HTERT RPE-1 (cell line): ENCODE measurements around the gene HNRNPUL1.

Experiments
- in situ Hi-C: fragments of 300-500 bp; cut with MboI; formaldehyde crosslinking; loops from 4 replicates; pipeline ENCODE4 v1.14.3; 2020; ENCODE audit warnings: low sequenced_read_pairs

The HNRNPUL1 gene

DNA sequence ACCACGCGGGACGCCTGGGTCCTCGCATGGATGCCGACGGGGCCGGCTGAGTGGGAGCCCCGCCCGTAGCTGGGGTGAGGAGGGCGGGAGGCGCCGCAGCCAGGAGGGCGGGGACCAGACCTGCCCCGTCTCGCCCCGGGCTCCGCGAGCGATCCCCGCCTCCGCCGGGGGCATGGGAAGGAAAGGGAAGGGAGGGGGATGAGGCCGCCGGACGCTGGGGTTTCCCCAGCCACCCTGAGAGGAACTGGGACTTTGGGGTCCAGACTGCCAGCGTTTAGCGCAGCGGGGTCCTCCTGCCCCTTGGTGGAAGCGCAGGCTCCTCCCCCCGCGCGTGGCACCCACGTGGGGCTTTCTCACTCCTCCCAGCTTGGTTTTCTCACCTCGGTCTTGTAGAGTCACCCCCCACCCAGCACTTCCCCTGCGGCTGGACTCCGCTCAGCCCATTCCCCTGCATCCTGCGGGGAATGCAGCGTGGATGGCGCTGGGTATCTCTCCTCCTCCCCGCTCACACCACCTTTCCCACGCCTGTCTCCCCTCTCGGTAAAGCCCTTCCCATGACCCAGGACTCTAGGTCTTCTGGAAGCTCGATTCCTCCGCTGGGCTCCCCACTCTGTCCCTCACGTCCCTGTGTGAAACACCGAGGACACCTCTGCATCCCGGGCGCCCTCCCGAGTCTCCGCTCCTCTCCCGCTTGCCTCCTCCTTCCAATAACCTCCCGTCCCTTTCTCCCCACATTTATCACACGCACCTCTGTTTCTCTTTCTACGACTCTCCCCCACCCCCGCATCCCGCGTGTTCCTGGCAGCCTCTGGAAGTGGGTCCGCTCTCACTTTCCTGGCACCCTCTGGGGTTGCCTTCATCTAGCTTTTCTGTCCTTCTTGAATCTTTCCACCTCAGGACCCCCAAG, 87.4 kb downstream of the HNRNPUL1 start:
- in situ Hi-C loops: no loop called here

DNA sequence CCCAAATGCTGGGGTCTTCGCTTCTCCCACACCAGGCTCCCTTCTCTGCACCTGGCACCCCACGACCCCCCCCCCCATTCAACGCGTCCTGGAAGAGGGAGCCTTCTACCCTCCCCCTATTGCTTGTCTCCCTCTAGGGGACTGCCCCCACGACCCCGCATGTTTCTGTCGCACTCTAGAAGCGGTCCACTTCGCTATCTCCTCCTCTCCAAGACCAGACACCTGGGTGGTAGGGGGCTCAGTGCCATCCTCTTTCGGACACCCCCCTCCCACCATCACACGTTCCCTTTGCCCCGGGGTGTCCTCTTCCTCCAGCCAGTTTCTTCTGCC, 88.1 kb downstream of the HNRNPUL1 start:
- in situ Hi-C loops: no loop called here

DNA sequence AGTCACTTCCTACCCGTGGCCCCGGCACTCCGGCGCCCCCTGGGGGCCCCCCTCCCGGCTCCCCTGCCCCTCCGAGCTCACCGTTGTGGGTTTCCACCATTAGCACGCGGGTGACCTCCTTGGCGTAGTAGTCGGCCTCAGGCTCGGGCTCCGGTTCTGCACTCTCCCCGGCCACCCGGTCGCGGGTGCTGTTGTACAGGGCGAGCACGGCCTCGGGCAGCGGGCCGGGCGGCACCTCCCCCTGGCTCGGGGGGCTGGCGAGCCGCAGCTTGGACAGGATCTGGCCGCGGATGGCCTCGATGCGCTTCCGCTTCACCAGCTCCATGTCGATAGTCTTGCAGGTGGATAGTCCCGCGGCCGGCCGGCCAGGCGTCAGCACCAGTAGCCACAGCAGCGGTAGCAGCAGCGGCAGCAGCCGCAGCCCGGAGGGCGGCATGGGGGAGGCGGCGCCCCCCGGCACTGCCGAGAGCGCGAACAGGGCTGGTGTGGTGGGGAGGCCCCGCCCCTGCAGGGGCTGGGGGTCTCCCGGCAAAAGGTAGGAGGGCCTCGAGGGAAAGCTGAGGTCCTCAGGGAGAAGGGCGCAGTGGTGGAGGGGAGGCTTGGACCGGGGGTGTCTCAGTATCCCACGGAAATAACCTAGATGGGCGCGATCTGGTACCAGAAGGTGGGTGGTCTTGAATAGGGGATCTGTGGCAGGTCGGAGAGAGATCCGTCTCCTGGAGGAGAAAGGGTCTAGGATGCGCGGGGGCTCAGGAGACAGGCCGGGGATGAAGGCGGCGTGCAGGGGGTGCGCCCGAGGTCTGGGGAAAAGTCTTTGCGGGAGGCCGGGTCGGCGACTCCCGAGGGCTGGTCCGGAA, 88.7 kb downstream of the HNRNPUL1 start:
- in situ Hi-C loops: no loop called here

DNA sequence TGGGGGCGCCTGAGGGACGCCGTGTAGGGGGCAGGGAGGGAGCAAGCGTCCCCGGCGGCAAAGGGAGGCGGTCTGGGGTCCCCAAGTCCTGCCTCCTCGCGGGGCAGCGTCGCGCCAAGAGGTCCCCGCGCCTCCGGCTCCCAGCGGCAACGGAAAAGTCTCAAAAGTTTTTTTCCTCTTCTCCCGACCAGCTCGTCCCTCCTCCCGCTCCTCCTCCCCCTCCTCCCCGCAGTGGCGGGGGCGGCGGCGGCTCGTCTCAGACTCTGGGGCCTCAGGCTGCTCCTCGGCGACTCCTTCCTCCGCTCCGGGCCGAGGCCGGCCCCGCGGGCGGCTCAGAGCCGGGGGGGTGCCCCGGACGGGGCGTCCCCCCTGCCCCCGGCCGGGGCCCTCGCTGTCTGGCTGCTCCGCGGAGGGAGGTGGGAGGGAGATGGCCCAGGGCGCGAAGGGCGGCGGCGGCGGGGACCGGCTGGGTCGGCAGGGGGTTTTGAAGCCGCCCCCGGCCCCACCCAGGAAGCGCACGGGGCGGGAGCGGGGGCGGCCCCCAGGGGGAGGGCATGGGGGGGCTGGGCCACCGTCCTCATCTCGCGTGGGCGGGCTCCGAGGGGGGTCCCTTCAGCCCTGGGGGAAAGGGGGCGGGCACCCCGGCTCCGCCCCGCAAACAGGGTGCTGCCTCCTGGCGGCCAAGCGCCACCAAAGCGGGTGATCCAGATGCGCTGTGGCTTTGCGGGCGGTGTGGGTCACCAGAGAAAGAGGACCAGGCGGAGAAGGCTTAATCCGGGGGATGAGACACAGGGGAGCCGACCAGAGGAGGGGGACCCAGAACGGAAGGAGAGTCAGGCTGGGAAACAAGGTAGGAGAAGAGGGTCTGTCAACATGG, 89.5 kb downstream of the HNRNPUL1 start, which contains the start of gene TGFB1:
Gene TGFB1, minus strand, starts transcription at position 457 of the 877 bp plus-strand sequence. CDS start 878 bp downstream, outside the sequence.
- in situ Hi-C loops: no loop called here

DNA sequence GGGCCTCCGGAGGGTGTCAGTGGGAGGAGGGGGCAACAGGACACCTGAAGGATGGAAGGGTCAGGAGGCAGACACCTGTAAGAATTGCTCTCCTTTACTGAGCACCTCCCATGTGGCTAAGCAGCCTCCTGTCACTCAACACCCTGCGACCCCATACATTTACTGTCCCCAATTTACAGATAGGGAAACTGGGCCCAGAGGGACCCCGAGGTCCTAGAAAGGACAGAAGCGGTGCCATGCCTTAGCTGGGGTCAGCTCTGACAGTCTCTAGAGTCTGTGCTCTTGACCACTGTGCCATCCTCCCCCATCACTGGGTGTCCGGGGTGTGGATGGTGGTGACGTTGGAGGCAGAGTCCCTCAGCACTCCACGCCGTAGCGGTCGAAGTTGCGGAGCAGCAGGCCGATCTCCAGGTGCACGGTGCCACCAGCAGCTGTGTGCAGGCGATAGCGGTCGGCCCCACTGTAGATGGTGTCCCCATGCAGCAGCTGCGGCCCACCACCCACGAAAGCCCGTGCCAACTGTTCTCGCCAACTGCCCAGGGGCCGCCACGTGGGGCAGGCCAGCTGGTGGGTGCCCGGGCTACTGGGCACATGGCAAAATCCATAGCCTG, 90.3 kb downstream of the HNRNPUL1 start:
- in situ Hi-C loops: no loop called here

DNA sequence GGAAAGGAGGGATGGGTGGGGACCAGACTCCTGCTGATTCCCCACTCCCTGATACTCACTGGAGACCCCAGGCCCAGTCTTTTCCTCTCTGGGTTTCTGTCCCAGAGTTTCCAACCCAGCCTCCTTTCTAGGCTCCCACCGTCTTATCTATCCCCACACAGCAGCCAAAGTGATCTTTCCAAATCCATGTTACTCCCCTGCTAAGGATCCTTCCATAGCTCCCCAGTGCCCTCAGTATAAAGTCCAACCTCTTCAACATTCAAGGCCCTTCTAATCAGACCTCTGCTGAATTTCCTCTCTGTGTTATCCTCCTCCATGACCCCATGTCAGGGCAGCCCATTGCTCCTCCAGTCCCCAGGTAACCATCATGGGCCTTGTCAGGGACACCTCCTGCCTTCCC, 90.9 kb downstream of the HNRNPUL1 start:
- in situ Hi-C loops: no loop called here

DNA sequence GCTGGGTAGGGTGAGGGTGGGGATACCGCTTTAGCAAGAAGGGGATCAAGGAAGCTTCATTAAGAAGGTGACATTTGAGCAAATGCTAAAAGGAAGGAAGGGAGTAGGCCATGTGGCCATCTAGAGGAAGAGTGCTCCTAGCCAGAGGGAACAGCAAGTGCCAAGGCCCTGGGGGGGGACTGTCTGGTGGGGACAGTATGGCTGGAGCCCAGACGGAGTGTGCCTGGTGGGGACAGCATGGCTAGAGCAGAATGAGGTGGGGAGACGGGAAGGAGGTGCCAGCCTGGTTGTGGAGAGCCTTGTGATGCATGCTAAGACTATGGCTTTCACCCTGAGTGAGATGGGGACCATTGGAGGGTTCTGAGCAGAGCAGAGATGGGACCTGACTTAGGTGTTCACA, 91.6 kb downstream of the HNRNPUL1 start:
- in situ Hi-C loops: no loop called here

DNA sequence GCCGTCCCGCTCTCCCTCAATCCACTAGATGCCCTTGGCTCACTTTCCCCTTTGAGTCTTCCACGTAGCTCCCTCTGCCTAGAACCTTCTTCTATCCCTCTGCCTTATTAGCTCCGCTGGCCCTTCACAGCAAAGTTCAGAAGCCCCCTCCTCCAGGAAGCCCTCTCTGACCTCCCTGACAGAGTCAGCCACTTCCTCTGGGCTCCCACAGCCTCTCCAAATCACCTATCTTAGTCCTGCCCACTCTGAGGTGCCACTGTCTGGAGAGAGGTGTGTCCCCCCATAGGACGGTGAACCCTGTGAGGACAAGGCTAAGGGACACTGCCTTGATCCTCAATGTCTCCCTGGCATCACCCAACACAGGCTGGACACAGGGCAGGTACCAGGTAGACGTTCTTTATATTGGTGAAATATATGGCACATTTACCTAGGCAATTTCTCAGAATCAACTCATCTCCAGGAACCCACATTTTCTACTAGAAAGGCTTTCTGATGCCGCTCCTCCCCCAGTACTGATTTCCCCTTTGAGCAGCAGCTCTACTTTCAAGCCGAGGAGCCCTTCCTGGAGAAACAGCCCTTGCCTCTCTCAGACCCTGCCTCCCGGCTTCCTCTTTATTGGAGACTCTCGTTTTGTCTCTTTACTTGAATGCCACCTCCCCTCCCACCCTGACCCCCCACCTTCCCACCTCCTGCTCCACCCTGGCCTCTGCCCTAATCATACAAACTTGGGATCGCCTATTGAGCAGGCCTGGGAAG, 93.0 kb downstream of the HNRNPUL1 start:
- in situ Hi-C loops: no loop called here
